HEK293T (cell line): ENCODE data around the gene USP5.

Experiments used
- SP1 ChIP-seq: fragments of 450-650 bp; IDR thresholded peaks from 2 replicates; pipeline ENCODE4 v1.6.1; 2017
- SUZ12 ChIP-seq: fragments of 450-650 bp; IDR thresholded peaks from 2 replicates; pipeline ENCODE4 v1.6.1; 2016; ENCODE audit warnings: mild to moderate bottlenecking

- TF ChIP-seq SP1 (no peak), SUZ12 (no peak)
Observed at GRCh38 chr12:6858799-6859198, 6.8 kb downstream of the USP5 start.
